Liver (tissue), 9 donors: Measurements from ENCODE around the gene CRYZ. TPM values are rescaled to one million over a fixed set of nuclear protein-coding genes. Genes with fewer than 3 reads are reported as not detected.

Source experiments
- DNase-seq: peaks from one replicate; pipeline ENCODE4 v3.0.0-alpha.2; 2017; ENCODE audit warnings: low spot score
- H3K27ac ChIP-seq, 2 donors: one replicate each; pipeline ENCODE4 v1.7.0; 2013; ENCODE audit warnings: inconsistent platforms in 2 of 2, low read length in 2 of 2, control low read depth in 1 of 2, low read depth in 1 of 2, mild to moderate bottlenecking in 1 of 2
- H3K27me3 ChIP-seq, 4 donors: one replicate each; pipeline versions ENCODE4 v1.6.1 to v1.7.0; 2013; ENCODE audit warnings: low read length in 3 of 4, inconsistent platforms in 1 of 4, mild to moderate bottlenecking in 1 of 4, moderate library complexity in 1 of 4; ENCODE audit not compliant: control insufficient read depth in 4 of 4, insufficient read depth in 4 of 4
- H3K36me3 ChIP-seq, 4 donors: one replicate each; pipeline versions ENCODE4 v1.6.1 to v1.7.0; 2013; ENCODE audit warnings: low read length in 3 of 4, mild to moderate bottlenecking in 3 of 4, low read depth in 1 of 4, moderate library complexity in 1 of 4; ENCODE audit not compliant: control insufficient read depth in 4 of 4, insufficient read depth in 3 of 4
- H3K4me1 ChIP-seq, 4 donors: one replicate each; pipeline versions ENCODE4 v1.6.1 to v1.7.0; 2013; ENCODE audit warnings: low read length in 3 of 4, mild to moderate bottlenecking in 3 of 4, moderate library complexity in 1 of 4; ENCODE audit not compliant: control insufficient read depth in 4 of 4, insufficient read depth in 4 of 4
- H3K4me3 ChIP-seq, 3 donors: one replicate each; pipeline versions ENCODE4 v1.6.1 to v1.7.0; 2013; ENCODE audit warnings: low read length in 3 of 3, control low read depth in 1 of 3, low read depth in 1 of 3, mild to moderate bottlenecking in 1 of 3
- H3K9ac ChIP-seq, 2 donors: one replicate each; pipeline ENCODE4 v1.7.0; 2013; ENCODE audit warnings: low read length in 2 of 2, mild to moderate bottlenecking in 2 of 2, moderate library complexity in 2 of 2, control low read depth in 1 of 2, low read depth in 1 of 2
- H3K9me3 ChIP-seq, 4 donors: one replicate each; pipeline versions ENCODE4 v1.6.1 to v1.7.0; 2013; ENCODE audit warnings: low read length in 3 of 4; ENCODE audit not compliant: control insufficient read depth in 4 of 4
- EGR1 ChIP-seq, 2 donors: IDR thresholded peaks; 2 replicates each; pipeline ENCODE4 v1.6.1; 2016 to 2018; ENCODE audit warnings: antibody characterized with exemption in 2 of 2, low read depth in 2 of 2
- FOXA1 ChIP-seq: IDR thresholded peaks from 2 replicates; pipeline ENCODE4 v1.6.1; 2016; ENCODE audit warnings: antibody characterized with exemption
- FOXA2 ChIP-seq: IDR thresholded peaks from 2 replicates; pipeline ENCODE4 v1.6.1; 2016; ENCODE audit warnings: antibody characterized with exemption
- GABPA ChIP-seq, 2 donors: IDR thresholded peaks in 1 of 2; conservative IDR thresholded peaks in 1 of 2; 2 replicates each; pipeline ENCODE4 v1.6.1; 2016; ENCODE audit warnings: antibody characterized with exemption in 2 of 2, mild to moderate bottlenecking in 1 of 2, moderate library complexity in 1 of 2
- HNF4A ChIP-seq, 2 donors: conservative IDR thresholded peaks; 2 replicates each; pipeline ENCODE4 v1.6.1; 2016; ENCODE audit warnings: antibody characterized with exemption in 2 of 2, mild to moderate bottlenecking in 2 of 2
- HNF4G ChIP-seq: IDR thresholded peaks from 2 replicates; pipeline ENCODE4 v1.6.1; 2016; ENCODE audit warnings: antibody characterized with exemption
- JUND ChIP-seq, 2 donors: IDR thresholded peaks; 2 replicates each; pipeline ENCODE4 v1.6.1; 2016; ENCODE audit warnings: antibody characterized with exemption in 2 of 2
- NR2F2 ChIP-seq: IDR thresholded peaks from 2 replicates; pipeline ENCODE4 v1.6.1; 2016; ENCODE audit warnings: antibody characterized with exemption
- RAD21 ChIP-seq, 2 donors: IDR thresholded peaks; 2 replicates each; pipeline ENCODE4 v1.6.1; 2016; ENCODE audit warnings: antibody characterized with exemption in 2 of 2, mild to moderate bottlenecking in 2 of 2
- RXRA ChIP-seq, 2 donors: IDR thresholded peaks; 2 replicates each; pipeline ENCODE4 v1.6.1; 2017 to 2018; ENCODE audit warnings: antibody characterized with exemption in 2 of 2, mild to moderate bottlenecking in 1 of 2
- SP1 ChIP-seq: IDR thresholded peaks from 2 replicates; pipeline ENCODE4 v1.6.1; 2018; ENCODE audit warnings: antibody characterized with exemption, mild to moderate bottlenecking
- YY1 ChIP-seq: IDR thresholded peaks from 2 replicates; pipeline ENCODE4 v1.6.1; 2016; ENCODE audit warnings: antibody characterized with exemption, mild to moderate bottlenecking
- ZBTB33 ChIP-seq: IDR thresholded peaks from 2 replicates; pipeline ENCODE4 v1.6.1; 2016; ENCODE audit warnings: antibody characterized with exemption
- WGBS: extraction: QIAGEN DNeasy Blood & Tissue Kit; methylation state at CpG from one replicate; pipeline ENCODE4 v1.1.7; 2013; 5-methylcytosine and 5-hydroxymethylcytosine counted together
- polyA plus RNA-seq, 2 donors: library from polyadenylated mRNA; stranded (reverse) in 1 of 2; unstranded in 1 of 2; fragments of 200-250 nt in 1 of 2; fragments of >200 nt in 1 of 2; fragmentation: Nextera tagmentation in 1 of 2; extraction: Ambion mirVana in 1 of 2; gene quantifications; one replicate each; pipeline versions ENCODE4 v1.2.1 to v1.2.3, GENCODE V29; 2013 to 2015
- total RNA-seq, 2 donors: library from RNA; depleted of rRNA; stranded (reverse); fragments of >200 nt; gene quantifications; one replicate each; pipeline ENCODE4 v1.2.3, GENCODE V29; 2014
- TF ChIP-seq, protein P1 (sequence below): IDR thresholded peaks from 2 replicates; pipeline ENCODE4 v1.6.1; 2016; ENCODE audit warnings: antibody characterized with exemption
- TF ChIP-seq, protein P2 (sequence below): IDR thresholded peaks from 2 replicates; pipeline ENCODE4 v1.6.1; 2016; ENCODE audit warnings: antibody characterized with exemption
- TF ChIP-seq, protein P3 (sequence below): fragments of 150-350 bp; IDR thresholded peaks from 2 replicates; pipeline ENCODE4 v1.5.1; 2017; ENCODE audit warnings: improper control_type of control experiment, low read depth, low read length; ENCODE audit not compliant: missing input control
- donor health status: healthy.
- donor health status: healthy.
- donor health status: healthy.
- donor health status: healthy.
- donor health status: healthy.

The CRYZ gene
- total and polyA plus RNA-seq, 4 donors: 104 to 183 (median 131) TPM

DNA sequence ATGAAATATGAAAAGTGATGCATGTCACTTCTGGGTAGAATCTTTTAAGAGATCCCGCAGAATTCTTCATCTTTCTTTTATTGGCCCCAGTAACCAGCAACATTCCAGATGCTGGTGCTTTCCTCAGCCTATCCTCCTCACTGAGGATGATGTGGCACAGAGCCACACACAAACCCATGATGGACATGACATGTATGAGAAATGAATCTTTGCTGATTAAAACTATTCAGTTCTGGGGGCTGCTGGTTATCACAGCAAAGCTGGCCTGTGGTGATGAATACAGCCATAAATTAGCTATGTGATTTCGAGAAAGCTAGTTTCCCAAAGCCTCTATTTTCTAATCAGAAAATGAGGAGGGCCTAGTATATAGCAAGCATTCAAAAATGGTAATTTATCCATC lies 51.0 kb downstream of the CRYZ start:
- Histone ChIP-seq H3K36me3 (no peaks in the 10 kb centered on the region), H3K27me3 (no peaks in the 10 kb centered on the region), H3K4me3 (no peak overlapping the region), H3K9ac (no peak overlapping the region), H3K27ac (no peak overlapping the region), H3K9me3 (no peaks in the 10 kb centered on the region), H3K4me1 (no peaks in the 10 kb centered on the region)
- no peak for DNase-seq
- 91% methylated on average over 2 of the region's 2 CpGs for WGBS
- TF ChIP-seq HNF4G: no peak
- TF ChIP-seq GABPA (IDR thresholded peaks at IDR 0.05 in 1 of 2, conservative IDR thresholded peaks at IDR 0.05 in 1 of 2): no peak
- TF ChIP-seq FOXA2: no peak
- no peak for TF ChIP-seq HNF4A (conservative IDR thresholded peaks at IDR 0.05)
- TF ChIP-seq, protein P1, sequence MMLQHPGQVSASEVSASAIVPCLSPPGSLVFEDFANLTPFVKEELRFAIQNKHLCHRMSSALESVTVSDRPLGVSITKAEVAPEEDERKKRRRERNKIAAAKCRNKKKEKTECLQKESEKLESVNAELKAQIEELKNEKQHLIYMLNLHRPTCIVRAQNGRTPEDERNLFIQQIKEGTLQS: no peak
- no peak for TF ChIP-seq RXRA (IDR thresholded peaks at IDR 0.05)
- no peak for TF ChIP-seq JUND (IDR thresholded peaks at IDR 0.05)
- no peak for TF ChIP-seq NR2F2
- no peak for TF ChIP-seq YY1
- no peak for TF ChIP-seq ZBTB33
- TF ChIP-seq, protein P2, sequence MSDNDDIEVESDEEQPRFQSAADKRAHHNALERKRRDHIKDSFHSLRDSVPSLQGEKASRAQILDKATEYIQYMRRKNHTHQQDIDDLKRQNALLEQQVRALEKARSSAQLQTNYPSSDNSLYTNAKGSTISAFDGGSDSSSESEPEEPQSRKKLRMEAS: no peak
- TF ChIP-seq, protein P3, sequence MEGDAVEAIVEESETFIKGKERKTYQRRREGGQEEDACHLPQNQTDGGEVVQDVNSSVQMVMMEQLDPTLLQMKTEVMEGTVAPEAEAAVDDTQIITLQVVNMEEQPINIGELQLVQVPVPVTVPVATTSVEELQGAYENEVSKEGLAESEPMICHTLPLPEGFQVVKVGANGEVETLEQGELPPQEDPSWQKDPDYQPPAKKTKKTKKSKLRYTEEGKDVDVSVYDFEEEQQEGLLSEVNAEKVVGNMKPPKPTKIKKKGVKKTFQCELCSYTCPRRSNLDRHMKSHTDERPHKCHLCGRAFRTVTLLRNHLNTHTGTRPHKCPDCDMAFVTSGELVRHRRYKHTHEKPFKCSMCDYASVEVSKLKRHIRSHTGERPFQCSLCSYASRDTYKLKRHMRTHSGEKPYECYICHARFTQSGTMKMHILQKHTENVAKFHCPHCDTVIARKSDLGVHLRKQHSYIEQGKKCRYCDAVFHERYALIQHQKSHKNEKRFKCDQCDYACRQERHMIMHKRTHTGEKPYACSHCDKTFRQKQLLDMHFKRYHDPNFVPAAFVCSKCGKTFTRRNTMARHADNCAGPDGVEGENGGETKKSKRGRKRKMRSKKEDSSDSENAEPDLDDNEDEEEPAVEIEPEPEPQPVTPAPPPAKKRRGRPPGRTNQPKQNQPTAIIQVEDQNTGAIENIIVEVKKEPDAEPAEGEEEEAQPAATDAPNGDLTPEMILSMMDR: no peak

GRCh38 chr1:74681449-74681848 lies 51.4 kb downstream of the CRYZ start:
- TF ChIP-seq HNF4G: no peak
- no peak for TF ChIP-seq FOXA2
- TF ChIP-seq JUND (IDR thresholded peaks at IDR 0.05): no peak
- no peak for TF ChIP-seq EGR1 (IDR thresholded peaks at IDR 0.05; ENCODE audit: low read depth in 2 of 2)
- no peak for TF ChIP-seq RAD21 (IDR thresholded peaks at IDR 0.05)
- TF ChIP-seq HNF4A (conservative IDR thresholded peaks at IDR 0.05): no peak
- TF ChIP-seq YY1: no peak
- TF ChIP-seq ZBTB33: no peak
- TF ChIP-seq, protein P3: no peak
- TF ChIP-seq FOXA1: no peak
- TF ChIP-seq RXRA (IDR thresholded peaks at IDR 0.05): no peak
- TF ChIP-seq, protein P2: no peak
- TF ChIP-seq GABPA (IDR thresholded peaks at IDR 0.05 in 1 of 2, conservative IDR thresholded peaks at IDR 0.05 in 1 of 2): no peak
- no peak for TF ChIP-seq SP1
- no peak for TF ChIP-seq NR2F2
- TF ChIP-seq, protein P1: no peak
- 84% methylated on average over 4 of the region's 4 CpGs for WGBS
- no peak overlapping the region for H3K4me3 ChIP-seq
- H3K36me3 ChIP-seq: no peaks in the 10 kb centered on the region
- H3K27me3 ChIP-seq: no peaks in the 10 kb centered on the region
- no peak for DNase-seq
- H3K9ac ChIP-seq: no peak overlapping the region
- H3K9me3 ChIP-seq: no peaks in the 10 kb centered on the region
- no peak overlapping the region for H3K27ac ChIP-seq
- no peaks in the 10 kb centered on the region for H3K4me1 ChIP-seq
